ENCODE results near the gene NDST4.

Gene NDST4

GRCh38 chr4:115113506-115114106, at the start of gene NDST4:
TSS of gene NDST4 (minus strand) at chr4:115113620. CDS start at chr4:115077036, 36,584 bp downstream.
- no peak for DNase-seq

GRCh38 chr4:115159141-115159540, 45.7 kb upstream of the NDST4 start:
- ATAC-seq (ENCODE audit: insufficient read depth, low read depth) (no peak), DNase-seq (no peak)
- Histone ChIP-seq H3K79me2 (ENCODE audit: insufficient read depth, low read length) (no peaks in the 10 kb centered on the region), H3K9me3 (ENCODE audit: insufficient read depth, low read length, severe bottlenecking) (no peaks in the 10 kb centered on the region), H3K9ac (ENCODE audit: low read depth, low read length) (no peak overlapping the region), H3K4me3 (ENCODE audit: low read depth in 1 of 2, low read length in 2 of 2) (no peak overlapping the region), H3K27me3 (ENCODE audit: insufficient read depth, low read length, poor library complexity) (no peaks in the 10 kb centered on the region), H3K27ac (ENCODE audit: low read length) (no peak overlapping the region), H4K20me1 (ENCODE audit: insufficient read depth, low read length) (no peaks in the 10 kb centered on the region), H3K36me3 (ENCODE audit: insufficient read depth, low read length) (no peaks in the 10 kb centered on the region), H3K4me2 (ENCODE audit: insufficient read depth, low read length) (no peak overlapping the region), H2AFZ (ENCODE audit: low read depth, low read length) (no peak overlapping the region), H3K4me1 (ENCODE audit: insufficient read depth, low read length) (no peaks in the 10 kb centered on the region)
- TF ChIP-seq EZH2 (IDR thresholded peaks at IDR 0.05; ENCODE audit: borderline replicate concordance, low read depth, low read length, severe bottlenecking) = no peak
- TF ChIP-seq, protein P1, sequence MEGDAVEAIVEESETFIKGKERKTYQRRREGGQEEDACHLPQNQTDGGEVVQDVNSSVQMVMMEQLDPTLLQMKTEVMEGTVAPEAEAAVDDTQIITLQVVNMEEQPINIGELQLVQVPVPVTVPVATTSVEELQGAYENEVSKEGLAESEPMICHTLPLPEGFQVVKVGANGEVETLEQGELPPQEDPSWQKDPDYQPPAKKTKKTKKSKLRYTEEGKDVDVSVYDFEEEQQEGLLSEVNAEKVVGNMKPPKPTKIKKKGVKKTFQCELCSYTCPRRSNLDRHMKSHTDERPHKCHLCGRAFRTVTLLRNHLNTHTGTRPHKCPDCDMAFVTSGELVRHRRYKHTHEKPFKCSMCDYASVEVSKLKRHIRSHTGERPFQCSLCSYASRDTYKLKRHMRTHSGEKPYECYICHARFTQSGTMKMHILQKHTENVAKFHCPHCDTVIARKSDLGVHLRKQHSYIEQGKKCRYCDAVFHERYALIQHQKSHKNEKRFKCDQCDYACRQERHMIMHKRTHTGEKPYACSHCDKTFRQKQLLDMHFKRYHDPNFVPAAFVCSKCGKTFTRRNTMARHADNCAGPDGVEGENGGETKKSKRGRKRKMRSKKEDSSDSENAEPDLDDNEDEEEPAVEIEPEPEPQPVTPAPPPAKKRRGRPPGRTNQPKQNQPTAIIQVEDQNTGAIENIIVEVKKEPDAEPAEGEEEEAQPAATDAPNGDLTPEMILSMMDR (IDR thresholded peaks at IDR 0.05; ENCODE audit: borderline replicate concordance, extremely low read depth, low read length, poor library complexity, severe bottlenecking) = no peak

More at GRCh38 chr4:115113506-115114106, at the start of gene NDST4:
- Histone ChIP-seq H3K27me3 (ENCODE audit: insufficient read depth, low read length, poor library complexity) (no peaks in the 10 kb centered on the region), H3K4me3 (ENCODE audit: low read depth in 1 of 2, low read length in 2 of 2) (no peak within 1 kb of the TSS), H3K4me1 (ENCODE audit: insufficient read depth, low read length) (no peaks in the 10 kb centered on the region), H3K27ac (ENCODE audit: low read length) (no peak within 1 kb of the TSS), H4K20me1 (ENCODE audit: insufficient read depth, low read length) (no peaks in the 10 kb centered on the region), H3K9me3 (ENCODE audit: insufficient read depth, low read length, severe bottlenecking) (no peaks in the 10 kb centered on the region), H3K79me2 (ENCODE audit: insufficient read depth, low read length) (no peaks in the 10 kb centered on the region), H3K36me3 (ENCODE audit: insufficient read depth, low read length) (no peaks in the 10 kb centered on the region), H3K4me2 (ENCODE audit: insufficient read depth, low read length) (no peak within 1 kb of the TSS), H2AFZ (ENCODE audit: low read depth, low read length) (no peak within 1 kb of the TSS), H3K9ac (ENCODE audit: low read depth, low read length) (no peak within 1 kb of the TSS)
- no peak for ATAC-seq (ENCODE audit: insufficient read depth, low read depth)
- TF ChIP-seq EZH2 (IDR thresholded peaks at IDR 0.05; ENCODE audit: borderline replicate concordance, low read depth, low read length, severe bottlenecking) = no peak
- TF ChIP-seq, protein P1 (IDR thresholded peaks at IDR 0.05; ENCODE audit: borderline replicate concordance, extremely low read depth, low read length, poor library complexity, severe bottlenecking) = no peak

- no peak for ATAC-seq (ENCODE audit: insufficient read depth, low read depth)
- H4K20me1 ChIP-seq (ENCODE audit: insufficient read depth, low read length) = no peaks in the 10 kb centered on the region
- no peak overlapping the region for H3K4me2 ChIP-seq (ENCODE audit: insufficient read depth, low read length)
- H3K4me3 ChIP-seq (ENCODE audit: low read depth in 1 of 2, low read length in 2 of 2) = no peak overlapping the region
- H2AFZ ChIP-seq (ENCODE audit: low read depth, low read length) = no peak overlapping the region
- H3K79me2 ChIP-seq (ENCODE audit: insufficient read depth, low read length) = no peaks in the 10 kb centered on the region
- H3K9ac ChIP-seq (ENCODE audit: low read depth, low read length) = no peak overlapping the region
- TF ChIP-seq EZH2 (IDR thresholded peaks at IDR 0.05; ENCODE audit: borderline replicate concordance, low read depth, low read length, severe bottlenecking) = no peak
- H3K36me3 ChIP-seq (ENCODE audit: insufficient read depth, low read length) = no peaks in the 10 kb centered on the region
- H3K27me3 ChIP-seq (ENCODE audit: insufficient read depth, low read length, poor library complexity) = no peaks in the 10 kb centered on the region
- DNase-seq = no peak
- no peak overlapping the region for H3K27ac ChIP-seq (ENCODE audit: low read length)
- no peaks in the 10 kb centered on the region for H3K9me3 ChIP-seq (ENCODE audit: insufficient read depth, low read length, severe bottlenecking)
- no peaks in the 10 kb centered on the region for H3K4me1 ChIP-seq (ENCODE audit: insufficient read depth, low read length)
Measured at GRCh38 chr4:115158296-115158695, 44.9 kb upstream of the NDST4 start.

GRCh38 chr4:115154826-115155225, 41.4 kb upstream of the NDST4 start:
- ATAC-seq (ENCODE audit: insufficient read depth, low read depth) (peak; percentile 53; the same call in 1 of the 3 replicates), DNase-seq (no peak)
- no peak overlapping the region for H3K4me3 ChIP-seq (ENCODE audit: low read depth in 1 of 2, low read length in 2 of 2)
- no peak overlapping the region for H3K9ac ChIP-seq (ENCODE audit: low read depth, low read length)
- TF ChIP-seq, protein P1 (IDR thresholded peaks at IDR 0.05; ENCODE audit: borderline replicate concordance, extremely low read depth, low read length, poor library complexity, severe bottlenecking) = peak; percentile 36
- TF ChIP-seq EZH2 (IDR thresholded peaks at IDR 0.05; ENCODE audit: borderline replicate concordance, low read depth, low read length, severe bottlenecking) = no peak
- H3K27me3 ChIP-seq (ENCODE audit: insufficient read depth, low read length, poor library complexity) = no peaks in the 10 kb centered on the region
- H4K20me1 ChIP-seq (ENCODE audit: insufficient read depth, low read length) = no peaks in the 10 kb centered on the region
- H3K4me2 ChIP-seq (ENCODE audit: insufficient read depth, low read length) = no peak overlapping the region
- H3K36me3 ChIP-seq (ENCODE audit: insufficient read depth, low read length) = no peaks in the 10 kb centered on the region
- H2AFZ ChIP-seq (ENCODE audit: low read depth, low read length) = no peak overlapping the region
- H3K27ac ChIP-seq (ENCODE audit: low read length) = no peak overlapping the region
- no peaks in the 10 kb centered on the region for H3K79me2 ChIP-seq (ENCODE audit: insufficient read depth, low read length)
- no peaks in the 10 kb centered on the region for H3K4me1 ChIP-seq (ENCODE audit: insufficient read depth, low read length)
- no peaks in the 10 kb centered on the region for H3K9me3 ChIP-seq (ENCODE audit: insufficient read depth, low read length, severe bottlenecking)

Data from DND-41 (cell line).